GM19035 (cell line): ENCODE results near the gene EIF2B1.

ENCODE experiments used
- ATAC-seq: cut with Tn5 transposase; IDR thresholded peaks from one replicate; pipeline ENCODE4 v1.9.1; 2021; ENCODE audit not compliant: unreplicated experiment

EIF2B1 gene

GRCh38 chr12:123571343-123571813 is 62.1 kb downstream of the EIF2B1 start:
- ATAC-seq, result no peak
